ENCODE results near the gene HMCN1. TPM values are rescaled to one million over a fixed set of nuclear protein-coding genes. Genes with fewer than 3 reads are reported as not detected.

Gene HMCN1
- total RNA-seq, 4 donors from 2014 or later: 53.0 to 87.9 (median 76.8) TPM

- peak overlapping the region; percentile 36 to 62 (median 53) for H3K27ac ChIP-seq (replicated peaks in 1 of 4)
- WGBS: 23% methylated on average over 3 of the region's 3 CpGs
Measured at GRCh38 chr1:185926588-185926987, 192.4 kb downstream of the HMCN1 start.

DNA sequence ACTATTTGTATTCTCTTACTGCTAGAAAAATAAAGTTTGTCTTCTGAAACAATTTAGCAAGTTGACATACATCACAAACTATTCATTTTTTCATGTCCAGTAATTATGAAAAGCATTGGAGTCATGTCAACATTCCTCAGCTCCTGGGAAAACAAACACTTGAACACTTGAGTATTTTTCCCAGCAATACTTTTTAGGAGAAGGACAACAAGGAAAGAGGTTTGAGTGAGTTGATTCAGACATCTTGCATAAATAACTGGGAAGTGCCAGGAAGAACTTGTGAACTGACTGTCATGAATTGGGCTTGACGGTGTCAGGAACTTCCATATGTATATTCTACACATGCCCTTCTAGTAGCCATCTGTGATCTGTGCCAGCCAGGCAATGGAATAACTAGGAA is 195.6 kb downstream of the HMCN1 start:
- TF ChIP-seq POLR2AphosphoS5 (IDR thresholded peaks at IDR 0.05) (no peak), POLR2A (IDR thresholded peaks at IDR 0.05; ENCODE audit: low read depth) (no peak), EP300 (IDR thresholded peaks at IDR 0.05) (no peak)
- TF ChIP-seq, protein P1, sequence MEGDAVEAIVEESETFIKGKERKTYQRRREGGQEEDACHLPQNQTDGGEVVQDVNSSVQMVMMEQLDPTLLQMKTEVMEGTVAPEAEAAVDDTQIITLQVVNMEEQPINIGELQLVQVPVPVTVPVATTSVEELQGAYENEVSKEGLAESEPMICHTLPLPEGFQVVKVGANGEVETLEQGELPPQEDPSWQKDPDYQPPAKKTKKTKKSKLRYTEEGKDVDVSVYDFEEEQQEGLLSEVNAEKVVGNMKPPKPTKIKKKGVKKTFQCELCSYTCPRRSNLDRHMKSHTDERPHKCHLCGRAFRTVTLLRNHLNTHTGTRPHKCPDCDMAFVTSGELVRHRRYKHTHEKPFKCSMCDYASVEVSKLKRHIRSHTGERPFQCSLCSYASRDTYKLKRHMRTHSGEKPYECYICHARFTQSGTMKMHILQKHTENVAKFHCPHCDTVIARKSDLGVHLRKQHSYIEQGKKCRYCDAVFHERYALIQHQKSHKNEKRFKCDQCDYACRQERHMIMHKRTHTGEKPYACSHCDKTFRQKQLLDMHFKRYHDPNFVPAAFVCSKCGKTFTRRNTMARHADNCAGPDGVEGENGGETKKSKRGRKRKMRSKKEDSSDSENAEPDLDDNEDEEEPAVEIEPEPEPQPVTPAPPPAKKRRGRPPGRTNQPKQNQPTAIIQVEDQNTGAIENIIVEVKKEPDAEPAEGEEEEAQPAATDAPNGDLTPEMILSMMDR (IDR thresholded peaks at IDR 0.05): no peak
- no peak overlapping the region for H3K4me3 ChIP-seq
- no peaks in the 10 kb centered on the region for H3K9me3 ChIP-seq
- intact Hi-C loops (cut with DNase I): no loop called here
- DNase-seq (ENCODE audit: extremely low spot score): no peak
- peaks cover 0 to 35% (median 32%) of the 10 kb centered on the region in 4 donors for H3K4me1 ChIP-seq
- H3K27me3 ChIP-seq: no peaks in the 10 kb centered on the region
- peak overlapping the region in 2 of 4 donors; percentile 4 to 6 for H3K27ac ChIP-seq (replicated peaks in 1 of 4)
- H3K36me3 ChIP-seq: no peaks in the 10 kb centered on the region
- 73% methylated on average over 1 of the region's 1 CpG for WGBS

More at GRCh38 chr1:185926588-185926987, 192.4 kb downstream of the HMCN1 start:
- Histone ChIP-seq H3K4me3 (no peak overlapping the region), H3K27me3 (no peaks in the 10 kb centered on the region), H3K4me1 (peaks cover 0 to 35% (median 32%) of the 10 kb centered on the region in 4 donors), H3K36me3 (no peaks in the 10 kb centered on the region), H3K9me3 (no peaks in the 10 kb centered on the region)
- intact Hi-C loops (cut with DNase I): no loop called here
- TF ChIP-seq POLR2AphosphoS5 (IDR thresholded peaks at IDR 0.05) (no peak), EP300 (IDR thresholded peaks at IDR 0.05) (no peak), POLR2A (IDR thresholded peaks at IDR 0.05; ENCODE audit: low read depth) (no peak)
- TF ChIP-seq, protein P1 (IDR thresholded peaks at IDR 0.05): no peak
- no peak for DNase-seq (ENCODE audit: extremely low spot score)

DNA sequence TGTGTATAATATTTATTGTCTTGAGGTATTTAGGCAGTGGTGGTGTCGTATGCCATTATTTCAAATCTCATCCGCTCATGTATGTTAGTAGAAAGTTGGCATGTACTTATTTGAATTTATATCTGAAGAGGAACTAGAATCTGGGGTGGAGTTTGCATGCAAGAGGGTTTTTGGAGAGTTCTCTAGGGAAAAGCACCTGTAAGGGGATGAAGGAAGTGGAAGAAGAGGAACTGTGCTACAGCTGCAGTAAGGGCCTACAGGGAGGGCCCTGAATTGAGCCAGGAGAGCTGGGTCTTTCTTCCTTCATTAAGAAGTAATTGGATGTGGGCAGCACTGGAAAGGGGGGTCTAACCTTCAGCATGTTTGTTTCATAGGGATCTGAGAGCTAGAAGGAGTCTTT is 197.2 kb downstream of the HMCN1 start:
- WGBS: 99% methylated on average over 2 of the region's 2 CpGs
- Histone ChIP-seq H3K27me3 (no peaks in the 10 kb centered on the region), H3K9me3 (no peaks in the 10 kb centered on the region), H3K36me3 (no peaks in the 10 kb centered on the region), H3K27ac (replicated peaks in 1 of 4) (no peak overlapping the region), H3K4me3 (no peak overlapping the region), H3K4me1 (peaks cover 0 to 33% (median 28%) of the 10 kb centered on the region in 4 donors)
- TF ChIP-seq POLR2A (IDR thresholded peaks at IDR 0.05; ENCODE audit: low read depth): no peak
- TF ChIP-seq, protein P1 (IDR thresholded peaks at IDR 0.05): no peak
- no peak for TF ChIP-seq POLR2AphosphoS5 (IDR thresholded peaks at IDR 0.05)
- TF ChIP-seq EP300 (IDR thresholded peaks at IDR 0.05): no peak
- no peak for DNase-seq (ENCODE audit: extremely low spot score)
- intact Hi-C loops (cut with DNase I): no loop called here

GRCh38 chr1:185933580-185933979 is 199.4 kb downstream of the HMCN1 start:
- Histone ChIP-seq H3K4me1 (peaks cover 0 to 30% (median 24%) of the 10 kb centered on the region in 4 donors), H3K27ac (replicated peaks in 1 of 4) (no peak overlapping the region), H3K4me3 (no peak overlapping the region), H3K9me3 (peaks cover 0 to 4% (median 0%) of the 10 kb centered on the region in 4 donors), H3K27me3 (no peaks in the 10 kb centered on the region), H3K36me3 (no peaks in the 10 kb centered on the region)
- intact Hi-C loops (cut with DNase I): no loop called here
- TF ChIP-seq EP300 (IDR thresholded peaks at IDR 0.05) (no peak), POLR2AphosphoS5 (IDR thresholded peaks at IDR 0.05) (no peak), POLR2A (IDR thresholded peaks at IDR 0.05; ENCODE audit: low read depth) (no peak)
- TF ChIP-seq, protein P1 (IDR thresholded peaks at IDR 0.05): no peak
- no peak for DNase-seq (ENCODE audit: extremely low spot score)
- 90% methylated on average over 4 of the region's 4 CpGs for WGBS

All from esophagus muscularis mucosa (tissue), 4 donors.